GM19099 (cell line): Measurements from ENCODE around the gene JUND.
A peak's percentile ranks its signal among the peaks of the same experiment; 100 is the strongest.

ENCODE experiments used
- POLR2A ChIP-seq: IDR thresholded peaks from 3 replicates; pipeline ENCODE4 v1.6.1; 2011; ENCODE audit warnings: low read depth; ENCODE audit not compliant: insufficient read length; ENCODE audit errors: extremely low read depth

The JUND gene

DNA sequence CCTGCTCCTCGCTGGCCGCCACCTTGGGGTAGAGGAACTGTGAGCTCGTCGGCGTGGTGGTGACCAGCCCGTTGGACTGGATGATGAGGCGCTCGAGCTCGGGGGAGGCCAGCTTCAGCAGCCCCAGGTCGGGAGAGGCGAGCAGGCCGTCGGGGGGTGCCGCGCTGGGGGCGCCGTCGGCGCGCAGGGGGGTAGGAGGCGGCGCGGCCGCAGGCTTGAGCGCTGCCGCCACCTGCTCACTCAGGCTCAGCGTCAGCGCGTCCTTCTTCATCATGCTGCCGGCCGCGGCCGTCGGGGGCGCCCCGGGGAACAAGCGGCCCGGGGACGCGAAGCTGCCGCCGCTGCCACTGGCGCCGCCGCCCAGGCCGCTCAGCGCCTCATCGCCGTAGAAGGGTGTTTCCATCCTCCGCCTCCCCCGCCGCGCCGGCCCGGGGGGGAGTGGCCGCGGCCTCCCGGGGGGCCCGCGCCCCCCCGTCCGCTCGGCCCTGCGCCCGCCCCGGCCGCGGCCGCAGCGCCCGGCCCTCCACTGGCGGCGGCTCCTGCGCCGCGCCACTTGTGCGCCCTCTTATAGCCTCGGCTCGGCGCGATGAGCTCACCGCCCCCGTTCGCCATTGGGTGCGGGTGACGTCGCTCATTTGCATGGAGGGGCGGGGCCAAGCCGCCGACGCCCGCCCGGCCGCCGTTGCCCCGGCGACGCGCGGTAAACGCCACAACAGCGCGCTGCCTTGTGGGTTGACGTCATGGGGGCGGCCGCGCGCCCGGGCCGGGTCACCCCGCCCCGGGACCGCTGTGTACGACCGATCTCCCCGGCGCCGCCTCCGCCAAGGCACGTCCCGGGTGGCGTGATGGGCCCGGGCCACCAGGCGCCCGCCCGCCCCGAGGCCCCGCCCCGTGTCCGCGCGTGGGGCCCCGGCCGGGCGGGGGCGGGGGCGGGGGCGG is at the start of gene JUND:
TSS of gene JUND (minus strand) at position 541 of the 939 bp plus-strand sequence. CDS start at position 403, 138 bp downstream.
- TF ChIP-seq POLR2A: peak; percentile 99

DNA sequence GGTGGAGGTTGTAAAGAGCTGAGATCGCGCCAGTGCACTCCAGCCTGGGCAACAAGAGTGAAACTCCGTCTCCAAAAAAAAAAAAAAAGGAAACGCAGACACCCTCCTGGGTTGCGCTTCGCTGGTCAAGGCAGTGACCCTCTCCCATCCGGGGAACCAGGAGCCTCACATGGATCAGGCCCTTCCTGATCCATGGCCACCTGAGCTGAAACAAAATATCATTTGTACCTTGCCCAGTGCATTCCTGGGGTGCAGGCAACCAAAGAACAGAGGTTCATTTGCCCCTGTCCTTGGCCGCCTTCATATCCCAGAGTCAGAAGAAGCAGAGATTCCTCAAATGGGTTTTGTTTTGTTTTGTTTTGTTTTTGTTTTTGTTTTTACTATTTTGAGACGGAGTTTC is 49.4 kb upstream of the JUND start:
- no peak for TF ChIP-seq POLR2A

DNA sequence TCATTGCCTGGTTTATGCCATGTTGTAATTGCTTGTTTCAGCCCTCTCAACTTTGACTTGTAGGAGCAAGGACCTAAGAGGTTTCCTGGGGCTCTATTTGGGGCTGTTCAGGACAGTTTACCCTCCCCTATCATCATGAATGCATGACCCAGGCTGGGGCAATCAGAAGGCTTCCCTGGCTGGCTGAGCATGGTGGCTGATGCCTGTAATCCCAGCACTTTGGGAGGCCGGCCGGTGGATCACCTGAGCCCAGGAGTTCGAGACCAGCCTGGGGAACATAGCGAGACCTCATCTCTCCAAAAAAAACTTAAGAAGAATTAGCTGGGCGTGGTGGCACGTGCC is 47.6 kb upstream of the JUND start:
- TF ChIP-seq POLR2A: no peak

DNA sequence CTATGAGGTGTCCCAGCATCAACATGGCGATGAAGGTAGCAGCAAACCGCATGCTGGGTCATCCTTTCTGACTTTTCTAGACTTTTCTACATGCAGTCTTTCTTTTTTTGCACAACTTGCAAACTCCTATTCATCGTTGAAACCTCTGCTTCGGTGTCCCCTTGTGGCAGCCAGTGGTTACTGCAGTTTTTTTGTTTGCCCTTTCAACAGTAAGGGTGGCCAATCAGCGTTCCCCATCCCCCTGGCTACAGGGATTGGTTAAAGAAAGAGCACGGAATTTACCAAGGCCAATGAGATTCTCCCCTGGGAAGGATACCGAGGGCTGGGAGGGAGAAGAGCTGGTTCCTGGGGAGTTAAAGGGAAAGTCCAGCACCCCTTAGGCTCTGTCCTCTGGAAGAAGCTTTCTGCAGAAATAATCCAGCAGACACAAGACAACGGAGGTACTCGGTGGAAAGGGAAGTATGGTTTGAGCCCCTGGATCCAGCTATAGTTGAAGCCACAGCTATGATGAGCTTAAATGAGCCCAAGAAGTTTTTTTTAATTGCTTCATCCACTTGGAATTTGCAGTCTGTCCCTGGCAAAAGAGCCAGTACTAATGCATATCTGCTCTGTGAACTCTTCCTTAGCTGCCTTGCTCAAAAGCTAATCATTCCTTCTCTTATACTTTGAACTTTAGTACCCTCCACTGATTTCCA is 47.1 kb upstream of the JUND start:
- TF ChIP-seq POLR2A: peak; percentile 46

DNA sequence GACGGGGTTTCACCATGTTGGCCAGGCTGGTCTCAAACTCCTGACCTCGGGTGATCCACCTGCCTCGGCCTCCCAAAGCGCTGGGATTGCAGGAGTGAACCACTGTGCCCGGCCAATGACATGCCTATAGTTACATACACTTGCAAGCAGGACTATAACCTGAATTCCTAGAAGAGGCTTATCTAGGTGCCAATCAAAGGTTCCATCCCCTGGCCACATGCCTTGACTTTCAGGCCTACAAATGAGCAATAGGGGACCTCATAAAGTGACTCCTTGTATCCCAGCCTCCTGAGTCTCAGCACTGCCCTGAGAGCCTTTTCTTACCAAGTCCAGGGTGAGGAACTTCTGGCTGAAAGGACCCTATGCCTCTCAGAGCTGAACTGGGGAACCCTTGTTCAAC is 45.4 kb upstream of the JUND start:
- TF ChIP-seq POLR2A: no peak

DNA sequence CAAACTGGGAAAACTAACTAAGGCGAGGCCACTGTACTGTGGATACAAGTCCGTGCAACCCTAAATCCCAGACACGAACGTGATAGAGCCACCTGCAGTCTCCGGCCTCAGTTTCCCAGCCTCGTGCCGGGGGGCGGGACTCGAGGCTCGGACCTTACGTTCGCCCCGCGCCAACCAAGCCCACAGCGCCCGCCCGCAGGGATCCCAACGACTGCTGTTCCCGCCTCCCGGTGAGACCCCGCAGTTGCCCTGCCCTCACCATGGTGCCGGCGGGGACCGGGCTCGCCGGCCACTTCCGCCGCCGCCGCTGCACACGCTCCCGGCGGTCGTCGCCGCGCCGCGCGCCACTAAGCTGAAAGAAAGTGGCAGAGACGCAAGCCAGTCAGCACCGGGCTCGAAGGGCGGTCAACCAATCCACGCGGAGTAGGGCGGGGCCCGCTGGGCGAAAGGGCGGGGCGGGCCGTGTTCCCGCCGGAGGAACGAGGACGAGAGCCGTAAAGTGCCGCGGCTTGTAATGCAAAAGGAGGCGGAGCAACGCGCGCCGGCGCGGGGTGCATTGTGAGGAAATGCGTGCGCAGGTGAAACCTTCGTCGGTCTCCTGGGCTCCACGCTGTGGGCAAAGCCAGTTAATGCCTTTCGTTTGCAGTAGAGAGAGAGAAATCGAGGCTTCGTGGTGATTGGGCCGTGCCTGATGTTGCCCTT is 41.5 kb upstream of the JUND start, which contains the start of gene LSM4:
TSS of gene LSM4 (minus strand) at position 318 of the 702 bp plus-strand sequence. CDS start at position 262, 56 bp downstream.
- TF ChIP-seq POLR2A: peak; percentile 92

DNA sequence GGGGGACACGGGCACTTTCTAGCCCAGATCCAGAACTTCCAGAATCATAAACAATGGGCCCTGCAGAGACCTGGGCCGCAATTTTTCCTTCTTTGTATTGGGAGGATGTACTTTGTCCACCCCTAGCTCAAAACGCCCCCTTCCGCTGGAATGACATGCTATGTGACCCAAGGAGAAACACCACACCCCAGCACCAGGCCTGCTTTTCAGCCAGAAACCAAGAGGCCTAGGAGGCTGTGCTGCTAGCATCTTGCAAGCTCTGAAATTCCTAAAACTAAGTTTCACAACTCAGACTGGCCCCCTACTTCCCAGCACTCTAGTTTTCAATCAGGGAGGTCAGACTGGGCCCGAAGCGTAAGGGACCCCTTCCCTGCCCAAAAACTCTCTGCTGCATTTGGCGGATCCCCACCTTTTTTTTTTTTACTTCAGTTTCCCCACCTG is 40.9 kb upstream of the JUND start:
- TF ChIP-seq POLR2A: no peak

DNA sequence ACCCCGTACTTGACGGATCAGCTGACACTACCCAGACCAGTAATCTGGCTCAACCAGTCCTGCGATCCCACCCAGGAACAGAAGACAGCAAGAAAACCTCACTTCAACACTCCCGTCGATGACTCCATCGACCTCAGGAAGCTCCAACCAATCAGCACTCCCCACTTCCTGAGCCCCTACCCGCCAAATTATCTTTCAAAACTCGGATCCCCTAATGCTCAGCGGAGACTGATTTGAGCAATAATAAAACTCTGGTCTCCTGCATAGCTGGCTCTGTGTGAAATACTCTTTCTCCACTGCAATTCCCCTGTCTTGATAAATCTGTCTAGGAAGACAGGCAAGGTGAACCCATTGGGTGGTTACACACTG is 40.3 kb upstream of the JUND start:
- no peak for TF ChIP-seq POLR2A

DNA sequence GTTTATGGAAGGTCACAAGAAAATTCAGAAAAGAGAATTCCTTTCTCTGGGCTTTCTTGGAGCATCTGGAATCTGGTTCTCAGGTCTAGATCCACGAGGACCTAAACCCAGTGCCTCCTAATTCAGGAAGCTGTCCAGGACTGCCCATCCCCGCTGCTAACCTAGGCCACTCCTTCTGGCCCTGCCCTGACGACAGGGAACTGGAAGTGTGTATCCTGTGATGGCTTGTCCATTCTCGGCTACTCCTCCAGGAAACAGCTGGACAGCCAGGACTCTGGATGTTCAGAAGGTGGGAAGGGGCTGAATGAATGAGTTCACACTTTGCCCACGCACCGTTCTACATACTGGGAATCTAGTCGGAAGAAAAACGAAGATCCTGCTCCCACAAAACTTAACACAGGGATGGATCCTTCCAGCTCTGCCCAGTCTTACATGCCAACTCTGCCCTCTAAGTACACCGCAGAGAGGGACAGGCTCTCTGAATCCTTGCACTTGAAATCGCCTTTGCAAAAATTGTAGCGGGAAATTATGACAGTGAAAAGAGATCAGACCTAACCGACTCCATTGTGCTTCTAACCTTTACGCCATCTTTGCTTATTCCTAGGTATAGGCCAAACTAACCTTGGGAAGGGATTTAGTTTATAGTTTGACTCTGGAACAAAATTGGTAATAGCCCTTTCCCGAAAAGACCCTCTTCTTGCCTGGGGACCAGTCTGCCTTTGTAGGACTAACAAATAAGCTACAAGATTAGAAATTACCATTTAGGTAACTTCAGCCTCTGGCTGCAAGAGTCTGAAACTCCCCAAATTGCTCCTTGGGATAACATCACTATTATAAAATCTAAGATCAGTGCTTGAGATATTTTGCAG is 39.7 kb upstream of the JUND start:
- TF ChIP-seq POLR2A: no peak

DNA sequence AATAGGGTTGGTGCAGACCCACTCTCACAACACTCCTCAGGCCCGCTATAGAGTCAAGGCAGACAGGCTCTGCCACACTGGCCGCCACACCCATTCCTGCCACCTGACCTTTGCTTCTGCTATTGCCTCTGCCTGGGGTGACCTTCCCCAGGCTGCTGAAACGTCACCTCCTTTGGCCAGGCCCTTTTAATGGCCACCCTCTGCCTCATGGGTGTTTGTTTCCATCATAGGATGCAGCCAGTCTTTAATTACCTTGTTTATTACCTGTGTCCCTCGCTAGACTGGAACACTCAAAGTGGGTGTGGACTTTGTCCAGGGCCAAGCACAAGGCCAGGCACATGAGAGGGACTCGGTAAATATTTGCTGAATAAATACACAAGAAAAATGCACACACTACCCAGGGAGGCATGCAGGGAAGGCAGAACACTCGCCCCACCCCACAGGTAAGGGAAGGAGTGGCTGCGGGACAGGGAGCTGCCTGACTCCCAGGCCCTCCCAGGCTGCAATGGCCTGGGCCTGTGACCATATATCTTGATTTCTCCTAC is 38.2 kb upstream of the JUND start:
- TF ChIP-seq POLR2A: no peak

DNA sequence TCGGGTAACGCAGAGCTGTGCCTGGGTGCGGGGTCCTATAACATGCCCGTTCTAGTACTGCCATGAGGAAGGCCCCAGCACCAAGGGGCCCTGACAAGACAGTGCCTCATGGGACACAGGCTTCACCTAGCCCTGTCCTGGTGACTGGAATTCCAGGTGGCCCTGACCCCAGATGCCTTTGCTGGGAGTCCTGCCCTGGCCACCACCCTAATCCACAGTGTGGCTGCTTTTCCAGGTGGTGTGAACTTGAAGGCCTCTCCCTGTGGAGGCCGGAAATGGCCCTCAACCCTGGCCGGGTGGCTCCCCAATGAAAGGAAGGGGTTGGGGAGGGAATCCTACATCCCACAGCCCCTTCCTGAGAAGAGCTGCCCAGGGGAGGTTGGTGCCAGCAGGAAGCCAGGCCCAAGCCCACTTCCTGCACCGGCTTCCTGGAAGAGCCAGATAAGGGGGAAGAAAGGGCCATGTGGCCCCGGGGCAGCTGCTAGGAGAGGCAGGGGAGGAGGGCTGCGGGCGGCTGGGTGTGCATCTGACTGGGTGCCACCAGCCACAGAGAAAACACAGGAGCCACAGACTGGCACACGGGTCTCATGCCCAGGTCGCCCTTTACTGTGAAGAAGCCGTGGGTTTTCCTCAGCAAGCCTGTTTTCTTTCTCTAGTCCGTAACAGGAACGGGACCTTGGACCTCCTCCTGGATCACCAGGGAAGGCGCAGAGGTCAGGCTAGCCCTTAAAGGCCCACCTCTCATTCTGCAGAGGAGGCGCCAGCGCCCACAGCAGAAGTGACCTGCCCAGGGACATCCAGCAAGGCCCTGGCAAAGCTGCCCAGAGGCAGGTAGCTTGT is 36.8 kb upstream of the JUND start:
- TF ChIP-seq POLR2A: no peak

DNA sequence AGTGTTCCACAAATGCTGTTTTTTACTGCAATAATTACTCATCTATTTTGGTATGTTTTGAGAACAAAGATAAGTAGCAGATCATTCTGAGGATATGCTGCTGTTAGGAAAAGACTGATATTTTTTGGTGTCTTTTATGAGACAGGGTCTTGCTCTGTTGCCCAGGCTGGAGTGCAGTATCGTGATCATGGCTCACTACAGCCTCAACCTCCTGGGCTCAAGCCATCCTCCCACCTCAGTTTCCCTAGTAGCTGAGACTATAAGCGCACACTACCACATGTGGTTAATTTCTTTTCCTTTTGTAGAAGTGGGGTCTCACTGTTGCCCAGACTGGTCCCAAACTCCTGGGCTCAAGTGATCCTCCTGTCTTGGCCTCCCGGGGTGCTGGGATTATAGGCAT is 32.0 kb upstream of the JUND start:
- TF ChIP-seq POLR2A: no peak

DNA sequence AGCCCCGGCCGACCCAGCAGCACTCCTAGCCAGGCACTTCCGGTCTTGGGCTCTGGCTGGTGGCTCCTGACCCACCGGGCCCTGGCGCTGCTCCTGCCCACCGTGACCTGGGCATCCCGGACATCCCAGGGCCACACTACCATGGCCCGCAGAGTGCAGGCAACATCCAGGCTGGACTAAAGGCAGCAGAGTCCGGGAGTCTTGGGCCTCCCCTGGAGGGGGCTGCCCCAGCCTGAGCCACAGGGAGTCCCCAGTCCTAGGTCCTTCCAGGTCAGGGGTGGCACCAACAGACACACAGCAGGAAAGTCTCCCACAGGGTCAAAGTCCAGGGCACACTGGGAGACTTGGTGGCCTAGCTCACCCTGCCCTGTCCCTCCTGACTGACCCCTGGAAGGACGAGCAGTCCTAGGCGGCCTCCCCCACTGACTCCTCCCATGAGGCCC is 30.7 kb upstream of the JUND start:
- TF ChIP-seq POLR2A: no peak

DNA sequence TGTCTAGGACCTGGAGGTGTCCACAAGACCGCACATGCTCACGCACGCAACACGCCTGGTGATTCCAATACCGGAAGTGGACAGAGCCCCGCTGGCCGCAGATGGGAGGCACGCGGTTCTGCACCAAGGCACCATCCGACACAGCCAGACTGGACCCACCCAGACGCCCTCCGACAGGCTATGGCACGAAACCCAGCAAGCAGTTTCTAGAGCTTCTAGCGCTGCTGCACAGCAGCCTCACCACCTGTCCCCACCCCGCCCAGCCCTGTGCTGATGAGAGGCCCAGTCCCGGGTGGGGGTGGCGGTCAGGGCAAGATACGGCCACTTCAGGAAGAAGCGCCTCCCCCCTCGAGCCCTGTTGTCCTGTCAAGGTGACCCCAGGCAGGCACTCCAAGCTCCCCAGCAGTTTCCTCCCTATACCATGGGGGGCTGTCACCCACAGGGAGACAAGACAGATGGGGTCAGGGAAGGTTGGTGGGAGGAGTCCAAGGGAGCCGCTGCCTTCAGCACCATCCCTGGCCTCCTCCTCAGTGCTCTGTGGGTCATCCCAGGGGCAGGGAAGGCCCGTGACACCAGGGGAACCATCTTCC is 30.2 kb upstream of the JUND start:
- TF ChIP-seq POLR2A: peak; percentile 16

DNA sequence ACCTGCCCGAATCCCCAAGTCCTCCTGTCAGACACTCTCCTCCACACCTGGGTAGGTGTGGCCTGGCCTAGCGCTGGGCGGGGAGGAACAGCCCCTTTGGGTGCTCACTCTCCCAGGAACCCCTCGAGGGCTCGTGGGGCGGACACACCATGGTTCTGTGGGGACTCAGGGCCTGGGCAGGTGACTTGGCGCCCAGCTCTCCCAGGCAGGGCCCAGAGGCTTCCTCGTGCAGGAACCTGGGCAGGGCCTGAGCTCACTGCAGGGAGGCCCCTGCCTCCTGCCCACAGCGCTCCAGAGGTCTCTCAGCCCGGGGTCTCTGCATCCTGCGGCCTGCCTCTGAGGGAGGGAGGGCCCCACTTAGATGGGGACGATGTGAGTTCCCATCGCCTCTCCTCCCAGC is 29.5 kb upstream of the JUND start:
- TF ChIP-seq POLR2A: no peak
